SK-N-SH (cell line): Measurements from ENCODE around the gene GYS2. TPM values are rescaled to one million over a fixed set of nuclear protein-coding genes. Genes with fewer than 3 reads are reported as not detected.

Experiments used
- CTCF ChIA-PET: fragments of 300-600, 350-600 bp; formaldehyde crosslinking; extraction: SDS; loops from one replicate; lab custom pipeline; 2021; lab: Yijun Ruan, JAX
- POLR2A ChIA-PET: fragments of 350-600 bp; sonication (Branson Sonifier 250); formaldehyde crosslinking; extraction: SDS; loops from one replicate; lab custom pipeline; 2020; ENCODE audit warnings: antibody characterized with exemption, inconsistent platforms; lab: Yijun Ruan, JAX
- DNase-seq: peaks from one replicate; pipeline ENCODE4 v3.0.0; 2012
- H2AFZ ChIP-seq: fragments of 200-600 bp; sonication (generic); 2 replicates; pipeline ENCODE4 v1.8.1; 2016; ENCODE audit warnings: antibody characterized with exemption, mild to moderate bottlenecking, low read depth
- H3F3A ChIP-seq: fragments of 200-600 bp; sonication (generic); replicated peaks from 2 replicates; pipeline ENCODE3; 2016; ENCODE audit warnings: antibody characterized with exemption, mild to moderate bottlenecking; ENCODE audit not compliant: insufficient read depth
- H3K27ac ChIP-seq, 2 experiments: fragments of 200-500 bp in 1 of 2; fragments of 200-600 bp in 1 of 2; sonication (Bioruptor generic) in 1 of 2; sonication (generic), shearing (Covaris generic) in 1 of 2; 2 replicates each; pipeline versions ENCODE4 v1.5.1 to v1.6.1; 2014 to 2016; ENCODE audit warnings: low read depth in 2 of 2, inconsistent platforms in 1 of 2, low read length in 1 of 2, mild to moderate bottlenecking in 1 of 2, mixed read lengths in 1 of 2
- H3K27me3 ChIP-seq: fragments of 200-600 bp; sonication (generic), shearing (Covaris generic); 2 replicates; pipeline ENCODE4 v1.6.1; 2016; ENCODE audit warnings: mixed run types; ENCODE audit not compliant: insufficient read depth
- H3K36me3 ChIP-seq, 2 experiments: fragments of 200-500 bp in 1 of 2; fragments of 200-600 bp in 1 of 2; sonication (Bioruptor generic) in 1 of 2; sonication (generic) in 1 of 2; replicated peaks in 1 of 2; 2 replicates each; pipeline versions ENCODE3 to v1.5.1; 2014 to 2016; ENCODE audit warnings: low read length in 1 of 2, mild to moderate bottlenecking in 1 of 2; ENCODE audit not compliant: insufficient read depth in 2 of 2, control insufficient read depth in 1 of 2
- H3K4me1 ChIP-seq, 2 experiments: fragments of 200-500 bp in 1 of 2; fragments of 200-600 bp in 1 of 2; sonication (Bioruptor generic) in 1 of 2; sonication (generic), shearing (Covaris generic) in 1 of 2; 2 replicates each; pipeline versions ENCODE4 v1.5.1 to v1.6.1; 2014 to 2016; ENCODE audit warnings: low read depth in 1 of 2, low read length in 1 of 2, mixed run types in 1 of 2; ENCODE audit not compliant: insufficient read depth in 2 of 2, control insufficient read depth in 1 of 2
- H3K4me2 ChIP-seq: fragments of 200-600 bp; sonication (generic), shearing (Covaris generic); 2 replicates; pipeline ENCODE4 v1.6.1; 2017; ENCODE audit warnings: mixed run types
- H3K4me3 ChIP-seq, 2 experiments: fragments of 200-500 bp in 1 of 2; fragments of 200-600 bp in 1 of 2; sonication (Bioruptor generic) in 1 of 2; sonication (generic), shearing (Covaris generic) in 1 of 2; 2 replicates each; pipeline versions ENCODE4 v1.5.1 to v1.8.1; 2014 to 2016; ENCODE audit warnings: low read depth in 2 of 2, inconsistent platforms in 1 of 2, low read length in 1 of 2, mild to moderate bottlenecking in 1 of 2, mixed read lengths in 1 of 2, moderate library complexity in 1 of 2
- H3K79me2 ChIP-seq: fragments of 200-600 bp; sonication (generic); 2 replicates; pipeline ENCODE4 v1.8.1; 2017; ENCODE audit warnings: mild to moderate bottlenecking; ENCODE audit not compliant: insufficient read depth
- H3K9ac ChIP-seq: fragments of 200-600 bp; sonication (generic); 2 replicates; pipeline ENCODE4 v1.6.1; 2017; ENCODE audit warnings: mixed run types
- H3K9me2 ChIP-seq: fragments of 200-600 bp; sonication (generic); 2 replicates; pipeline ENCODE4 v1.6.1; 2017; ENCODE audit warnings: mixed run types
- H3K9me3 ChIP-seq: fragments of 200-600 bp; sonication (generic); 2 replicates; pipeline ENCODE4 v1.6.1; 2017; ENCODE audit warnings: mixed run types, mild to moderate bottlenecking, moderate library complexity
- H4K20me1 ChIP-seq: fragments of 200-600 bp; sonication (generic); 2 replicates; pipeline ENCODE4 v1.6.1; 2017; ENCODE audit warnings: mild to moderate bottlenecking, mixed run types; ENCODE audit not compliant: insufficient read depth
- CHD2 ChIP-seq: fragments of 150-350 bp; IDR thresholded peaks from 2 replicates; pipeline ENCODE4 v1.6.1; 2018; ENCODE audit warnings: low read length; ENCODE audit not compliant: partially characterized antibody
- CTCF ChIP-seq: fragments of 200-600 bp; sonication (generic); IDR thresholded peaks from 2 replicates; pipeline ENCODE4 v1.6.1; 2017; ENCODE audit warnings: antibody characterized with exemption, mild to moderate bottlenecking, moderate library complexity
- FOSL2 ChIP-seq: IDR thresholded peaks from 2 replicates; pipeline ENCODE4 v1.4.0; 2012; ENCODE audit warnings: low read depth, mild to moderate bottlenecking, moderate library complexity, borderline replicate concordance
- FOXJ3 ChIP-seq: sonication (generic); formaldehyde crosslinking; IDR thresholded peaks from 2 replicates; pipeline ENCODE4 v1.5.1; 2020; ENCODE audit warnings: mild to moderate bottlenecking, missing genetic modification reagents
- MAX ChIP-seq: IDR thresholded peaks from 2 replicates; pipeline ENCODE4 v1.4.0; 2012; ENCODE audit warnings: low read depth
- NRF1 ChIP-seq: IDR thresholded peaks from 2 replicates; pipeline ENCODE4 v1.6.1; 2012; ENCODE audit warnings: low read depth, mild to moderate bottlenecking, low read length
- RAD21 ChIP-seq: IDR thresholded peaks from 2 replicates; pipeline ENCODE4 v1.6.1; 2012; ENCODE audit warnings: mild to moderate bottlenecking, low read length
- REST ChIP-seq: IDR thresholded peaks from 2 replicates; pipeline ENCODE4 v1.6.1; 2012; ENCODE audit warnings: mild to moderate bottlenecking, low read depth, low read length, moderate library complexity
- RFX5 ChIP-seq: IDR thresholded peaks from 2 replicates; pipeline ENCODE4 v1.6.1; 2012; ENCODE audit warnings: mild to moderate bottlenecking, improper control_type of control experiment, low read length
- SMC3 ChIP-seq: IDR thresholded peaks from 2 replicates; pipeline ENCODE4 v1.6.1; 2012; ENCODE audit warnings: low read depth, low read length, improper control_type of control experiment
- TAF1 ChIP-seq: IDR thresholded peaks from 2 replicates; pipeline ENCODE4 v1.6.1; 2012; ENCODE audit warnings: low read depth, mild to moderate bottlenecking, low read length, moderate library complexity, borderline replicate concordance
- YY1 ChIP-seq: IDR thresholded peaks from 2 replicates; pipeline ENCODE4 v1.4.0; 2012; ENCODE audit warnings: low read depth, mild to moderate bottlenecking
- ZBTB33 ChIP-seq: IDR thresholded peaks from 2 replicates; pipeline ENCODE4 v1.4.0; 2012; ENCODE audit warnings: low read depth, borderline replicate concordance
- whole genome bisulfite sequencing: methylation state at CpG from one replicate; pipeline ENCODE4 v1.1.6; 2017; ENCODE audit warnings: low lambda C conversion rate; 5-methylcytosine and 5-hydroxymethylcytosine counted together
- polyA plus RNA-seq, 3 experiments: library from polyadenylated mRNA; depleted of rRNA; stranded (reverse); fragments of >200 nt; gene quantifications; 2 replicates each; pipeline ENCODE4 v1.2.3, GENCODE V29; 2012

The GYS2 gene
- polyA plus RNA-seq, 1 of the 3 experiments (the other 2 are of a cell fraction): not detected

GRCh38 chr12:21608196-21608595 lies 3.5 kb upstream of the GYS2 start:
- H3K9me3 ChIP-seq: no peaks in the 10 kb centered on the region
- H3F3A ChIP-seq: no peaks in the 10 kb centered on the region
- H3K9me2 ChIP-seq: no peaks in the 10 kb centered on the region
- no peaks in the 10 kb centered on the region for H3K4me1 ChIP-seq
- no peaks in the 10 kb centered on the region for H3K36me3 ChIP-seq
- no peak for TF ChIP-seq SMC3
- TF ChIP-seq MAX: no peak
- TF ChIP-seq FOSL2: no peak
- no peak for TF ChIP-seq YY1
- no peak for TF ChIP-seq CHD2
- TF ChIP-seq FOXJ3 (CRISPR knock-in tag): no peak
- no peak for TF ChIP-seq ZBTB33
- TF ChIP-seq RFX5: no peak
- TF ChIP-seq TAF1: no peak
- TF ChIP-seq RAD21: no peak
- TF ChIP-seq REST: no peak
- TF ChIP-seq NRF1: no peak
- DNase-seq: no peak
- no peak overlapping the region for H3K4me2 ChIP-seq
- H3K4me3 ChIP-seq: no peak overlapping the region
- H3K79me2 ChIP-seq: no peaks in the 10 kb centered on the region
- H4K20me1 ChIP-seq: no peaks in the 10 kb centered on the region
- H3K27ac ChIP-seq: no peak overlapping the region
- no peaks in the 10 kb centered on the region; the same call in 1 of the 2 replicates for H3K27me3 ChIP-seq
- POLR2A ChIA-PET: no interaction called here
- CTCF ChIA-PET: interaction anchor here (0.9 to 2.1 kb wide), 6 partner anchors 8 to 76 kb away, joined by 3 to 9 read pairs (median 4); no protein-coding TSS in a partner anchor
- H2AFZ ChIP-seq: no peak overlapping the region
- no peak overlapping the region for H3K9ac ChIP-seq

- Histone ChIP-seq H3K4me2 (no peak overlapping the region), H3K27me3 (no peaks in the 10 kb centered on the region; the same call in 1 of the 2 replicates), H3K4me1 (no peaks in the 10 kb centered on the region), H2AFZ (no peak overlapping the region), H3K9me2 (no peaks in the 10 kb centered on the region), H4K20me1 (no peaks in the 10 kb centered on the region), H3K27ac (no peak overlapping the region), H3K4me3 (no peak overlapping the region), H3K9me3 (no peaks in the 10 kb centered on the region), H3F3A (no peaks in the 10 kb centered on the region), H3K9ac (no peak overlapping the region), H3K36me3 (no peaks in the 10 kb centered on the region)
- WGBS: 4% methylated on average over 2 of the region's 2 CpGs
- DNase-seq: no peak
- ChIA-PET POLR2A (no interaction called here), CTCF (interaction anchor here (0.9 to 2.1 kb wide), 4 partner anchors 24 to 76 kb away, joined by 3 to 9 read pairs (median 6); no protein-coding TSS in a partner anchor)
- TF ChIP-seq RAD21: peak; percentile 57
- peak; percentile 31 for TF ChIP-seq SMC3
- TF ChIP-seq RFX5: no peak
- TF ChIP-seq CTCF: peak; percentile 45
- no peak for TF ChIP-seq TAF1
- TF ChIP-seq, all 33 proteins: peak for 3
- H3K79me2 ChIP-seq: no peaks in the 10 kb centered on the region
Observed at GRCh38 chr12:21607701-21608100, 3.1 kb upstream of the GYS2 start.
